Neutrophil (primary cell): Measurements from ENCODE around the gene PIK3CD.

Source experiments
- H3K27ac ChIP-seq: fragments of 200-600 bp; sonication (generic); 2 replicates; pipeline ENCODE4 v1.5.1; 2016; ENCODE audit warnings: mild to moderate bottlenecking, moderate library complexity
- H3K27me3 ChIP-seq: fragments of 200-600 bp; sonication (generic); 2 replicates; pipeline ENCODE4 v1.6.0; 2016; ENCODE audit warnings: mild to moderate bottlenecking
- H3K36me3 ChIP-seq: fragments of 200-600 bp; sonication (generic); 2 replicates; pipeline ENCODE4 v1.5.1; 2017
- H3K4me1 ChIP-seq, 2 experiments: fragments of 200-600 bp in 1 of 2; sonication (generic) in 1 of 2; 1 replicate in 1 of 2; 2 replicates in 1 of 2; pipeline versions ENCODE4 v1.5.1 to v1.6.1; 2013 to 2016; ENCODE audit warnings: low read depth in 1 of 2, low read length in 1 of 2, mild to moderate bottlenecking in 1 of 2, moderate library complexity in 1 of 2; ENCODE audit not compliant: control insufficient read depth in 1 of 2, insufficient read depth in 1 of 2
- H3K4me3 ChIP-seq, 2 experiments: fragments of 200-600 bp in 1 of 2; sonication (generic) in 1 of 2; 1 replicate in 1 of 2; 2 replicates in 1 of 2; pipeline ENCODE4 v1.5.1; 2013 to 2016; ENCODE audit warnings: low read depth in 1 of 2, low read length in 1 of 2, mild to moderate bottlenecking in 1 of 2, moderate library complexity in 1 of 2
- H3K9me3 ChIP-seq: fragments of 200-600 bp; sonication (generic); 2 replicates; pipeline ENCODE4 v1.5.1; 2016
- CTCF ChIP-seq: fragments of 200-600 bp; sonication (generic); IDR thresholded peaks from 2 replicates; pipeline ENCODE4 v1.5.1; 2016; ENCODE audit warnings: antibody characterized with exemption

Gene PIK3CD

GRCh38 chr1:9628541-9629444 is 22.7 kb upstream of the PIK3CD start:
- no peaks in the 10 kb centered on the region for H3K9me3 ChIP-seq
- H3K27me3 ChIP-seq, result peaks cover 10% of the 10 kb centered on the region
- no peaks in the 10 kb centered on the region for H3K36me3 ChIP-seq
- peak overlapping the region; percentile 64 to 73 for H3K4me3 ChIP-seq
- peak overlapping the region; percentile 97 for H3K27ac ChIP-seq
- peaks cover 51 to 56% of the 10 kb centered on the region in 2 experiments for H3K4me1 ChIP-seq
- TF ChIP-seq CTCF, result no peak

GRCh38 chr1:9629445-9630201 is 21.9 kb upstream of the PIK3CD start:
- no peak for TF ChIP-seq CTCF
- H3K27ac ChIP-seq, result peak overlapping the region; percentile 97
- H3K9me3 ChIP-seq, result no peaks in the 10 kb centered on the region
- no peaks in the 10 kb centered on the region for H3K36me3 ChIP-seq
- H3K4me1 ChIP-seq, result peaks cover 51 to 56% of the 10 kb centered on the region in 2 experiments
- H3K4me3 ChIP-seq, result peak overlapping the region; percentile 64 to 73
- peaks cover 10% of the 10 kb centered on the region for H3K27me3 ChIP-seq

- H3K27ac ChIP-seq, result peak overlapping the region; percentile 97
- H3K4me3 ChIP-seq, result peak overlapping the region; percentile 64 to 73
- H3K9me3 ChIP-seq, result no peaks in the 10 kb centered on the region
- no peak for TF ChIP-seq CTCF
- H3K36me3 ChIP-seq, result no peaks in the 10 kb centered on the region
- H3K27me3 ChIP-seq, result peaks cover 10% of the 10 kb centered on the region
- peaks cover 51 to 56% of the 10 kb centered on the region in 2 experiments for H3K4me1 ChIP-seq
These were observed 21.0 kb upstream of the PIK3CD start for GRCh38 chr1:9630331-9631111.

- H3K9me3 ChIP-seq, result no peaks in the 10 kb centered on the region
- H3K4me1 ChIP-seq, result peaks cover 45 to 51% of the 10 kb centered on the region in 2 experiments
- H3K36me3 ChIP-seq, result no peaks in the 10 kb centered on the region
- no peak for TF ChIP-seq CTCF
- H3K4me3 ChIP-seq, result no peak overlapping the region
- peak overlapping the region; percentile 97 for H3K27ac ChIP-seq
- H3K27me3 ChIP-seq, result no peaks in the 10 kb centered on the region
These were observed 19.9 kb upstream of the PIK3CD start for GRCh38 chr1:9631613-9632012.

- Histone ChIP-seq H3K4me3 (no peak overlapping the region), H3K27ac (no peak overlapping the region), H3K27me3 (no peaks in the 10 kb centered on the region), H3K36me3 (no peaks in the 10 kb centered on the region), H3K4me1 (peaks cover 27 to 32% of the 10 kb centered on the region in 2 experiments), H3K9me3 (no peaks in the 10 kb centered on the region)
- no peak for TF ChIP-seq CTCF
These were observed 18.0 kb upstream of the PIK3CD start for GRCh38 chr1:9633493-9633892.
